ENCODE measurements around the gene CCDC194. TPM values are rescaled to one million over a fixed set of nuclear protein-coding genes. Genes with fewer than 3 reads are reported as not detected.
A peak's percentile ranks its signal among the peaks of the same experiment; 100 is the strongest.
"Not testable (repeated sequence)": the region's sequence is repeated elsewhere in the genome, so short reads cannot be mapped to it uniquely, and the experiment has no call there.

Gene CCDC194
- total RNA-seq, 1 experiment from 2014 or later, result 0.37 TPM

DNA sequence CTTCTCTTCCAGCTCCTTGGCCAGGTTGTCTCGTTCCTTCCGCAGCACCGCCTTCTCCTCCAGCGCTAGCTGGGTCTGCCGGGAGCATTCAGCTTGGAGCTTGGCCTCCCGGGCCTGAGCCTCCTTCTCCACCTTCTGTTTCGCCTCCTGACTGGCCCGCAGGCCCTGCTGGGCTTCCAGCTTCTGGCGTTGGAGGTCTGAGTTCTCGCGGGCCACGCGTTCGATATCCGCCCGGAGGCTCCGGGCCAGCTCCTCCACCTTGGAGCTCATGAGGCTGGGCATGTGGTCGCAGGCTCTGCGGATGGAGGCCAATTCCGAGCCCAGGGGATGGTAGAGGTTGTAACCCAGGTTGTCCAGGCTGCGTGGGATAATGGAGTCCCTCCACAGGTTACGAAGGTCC lies 28.6 kb downstream of the CCDC194 start:
- Mint-ChIP-seq H3K36me3 (no peaks in the 10 kb centered on the region), H3K4me1 (peaks cover 4% of the 10 kb centered on the region; the same call in 1 of the 2 replicates), H3K9me3 (no peaks in the 10 kb centered on the region), H3K4me3 (no peak overlapping the region), H3K27me3 (ENCODE audit: low read depth) (peaks cover 6% of the 10 kb centered on the region), H3K27ac (no peak overlapping the region)
- ChIA-PET CTCF (interaction anchor here (0.9 to 1.7 kb wide), 4 partner anchors 10 to 131 kb away, joined by 3 to 8 read pairs (median 4); no protein-coding TSS in a partner anchor), POLR2A (no interaction called here)
- no peak for ATAC-seq
- DNase-seq (ENCODE audit: low spot score), result no peak
- no peak for TF ChIP-seq OVOL2 (CRISPR knock-in tag; IDR thresholded peaks at IDR 0.05; ENCODE audit: borderline replicate concordance)

DNA sequence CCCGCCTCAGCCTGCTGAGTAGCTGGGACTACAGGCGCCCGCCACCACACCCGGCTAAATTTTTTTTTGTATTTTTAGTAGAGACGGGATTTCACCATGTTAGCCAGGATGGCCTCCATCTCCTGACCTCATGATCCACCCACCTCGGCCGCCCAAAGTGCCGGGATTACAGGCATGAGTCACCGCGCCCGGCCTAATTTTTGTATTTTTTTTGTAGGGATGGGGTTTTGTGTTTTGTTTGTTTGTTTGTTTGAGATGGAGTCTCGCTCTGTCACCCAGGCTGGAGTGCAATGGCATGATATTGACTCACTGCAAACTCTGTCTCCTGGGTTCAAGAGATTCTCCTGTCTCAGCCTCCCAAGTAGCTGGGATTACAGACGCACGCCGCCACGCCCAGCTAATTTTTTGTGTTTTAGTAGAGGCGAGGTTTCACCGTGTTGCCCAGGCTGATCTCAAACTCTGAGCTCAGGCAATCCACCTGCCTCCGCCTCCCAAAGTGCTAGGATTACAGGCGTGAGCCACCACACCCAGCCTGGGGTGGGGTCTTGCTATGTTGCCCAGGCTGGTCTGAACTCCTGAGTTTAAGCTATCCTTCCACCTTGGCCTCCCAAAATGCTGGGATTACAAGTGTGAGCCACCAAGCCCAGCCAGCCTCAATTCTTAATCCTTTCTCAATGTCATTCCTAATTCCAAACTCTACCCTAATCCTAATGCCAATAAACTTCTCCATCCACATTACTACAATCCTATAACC lies 30.0 kb downstream of the CCDC194 start:
- peak; percentile 52; the same call in 1 of the 2 replicates for TF ChIP-seq ZNF121 (CRISPR knock-in tag; IDR thresholded peaks at IDR 0.05)
- CTCF ChIA-PET, result interaction anchor here (0.7 to 1.0 kb wide), 2 partner anchors 17 to 36 kb away, joined by 3 read pairs; no protein-coding TSS in a partner anchor

DNA sequence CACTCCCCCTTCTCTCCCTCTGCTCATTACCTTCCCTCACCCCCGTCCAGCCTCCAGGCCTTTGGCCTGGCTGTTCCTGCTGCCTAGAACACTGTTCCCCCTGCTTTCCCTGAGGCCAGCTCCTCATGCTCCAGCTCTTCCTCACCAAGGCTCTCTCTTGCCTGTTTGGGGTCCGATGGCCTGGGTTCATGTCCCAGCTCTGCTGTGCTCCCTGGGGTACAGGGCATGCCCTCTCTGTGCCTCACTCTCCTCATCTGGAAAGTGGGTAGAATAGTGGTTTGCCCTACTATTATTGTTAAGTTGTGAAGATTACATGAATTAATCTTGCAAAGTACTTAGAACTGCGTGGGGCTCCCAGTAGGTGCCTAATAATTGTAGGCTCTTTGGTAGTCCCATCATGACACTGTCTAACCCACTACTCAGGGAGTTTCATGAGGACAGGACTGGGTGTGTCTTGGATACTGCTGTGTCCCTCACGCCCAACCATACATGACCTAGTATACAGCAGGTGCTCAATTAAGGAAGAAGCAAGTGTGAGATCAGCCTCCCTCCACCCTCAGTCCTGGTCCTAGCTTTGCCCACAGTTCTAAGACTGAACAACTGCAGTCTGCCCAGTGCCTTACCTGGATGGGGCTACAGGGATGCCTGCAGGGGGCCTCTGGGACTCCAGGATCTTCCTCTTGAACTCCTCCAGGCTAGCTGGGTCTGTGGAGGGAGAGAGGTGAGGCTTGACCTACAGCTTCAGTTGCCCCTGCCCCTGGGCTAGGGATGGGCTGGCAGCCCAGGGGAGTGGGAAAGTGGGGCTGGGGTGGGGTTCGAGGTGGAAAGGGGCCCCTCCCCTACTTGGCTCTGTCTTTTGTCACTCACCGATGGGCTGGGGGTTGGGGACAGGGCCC lies 33.8 kb downstream of the CCDC194 start:
- H3K4me1 Mint-ChIP-seq, result no peaks in the 10 kb centered on the region
- ATAC-seq, result no peak
- H3K4me3 Mint-ChIP-seq, result no peak overlapping the region
- no peak overlapping the region for H3K27ac Mint-ChIP-seq
- DNase-seq (ENCODE audit: low spot score), result no peak
- CTCF ChIA-PET, result interaction anchor here (0.7 to 3.2 kb wide), 2 partner anchors 26 to 29 kb away, joined by 5 to 12 read pairs; no protein-coding TSS in a partner anchor
- no peaks in the 10 kb centered on the region for H3K9me3 Mint-ChIP-seq
- POLR2A ChIA-PET, result no interaction called here
- peaks cover 5% of the 10 kb centered on the region for H3K27me3 Mint-ChIP-seq (ENCODE audit: low read depth)
- H3K36me3 Mint-ChIP-seq, result no peaks in the 10 kb centered on the region
- TF ChIP-seq CREM (CRISPR knock-in tag; IDR thresholded peaks at IDR 0.05), result no peak
- no peak for TF ChIP-seq FOXP1 (CRISPR knock-in tag; IDR thresholded peaks at IDR 0.05; ENCODE audit: borderline replicate concordance)
- TF ChIP-seq NFYB (CRISPR knock-in tag; conservative IDR thresholded peaks at IDR 0.05; ENCODE audit: low read depth), result no peak
- TF ChIP-seq CBFB (CRISPR knock-in tag; IDR thresholded peaks at IDR 0.05; ENCODE audit: low read depth), result no peak

More for the DNA sequence above, 30.0 kb downstream of the CCDC194 start:
- H3K9me3 Mint-ChIP-seq; H3K4me1 Mint-ChIP-seq; H3K27me3 Mint-ChIP-seq (ENCODE audit: low read depth); H3K4me3 Mint-ChIP-seq; H3K27ac Mint-ChIP-seq; H3K36me3 Mint-ChIP-seq; DNase-seq (ENCODE audit: low spot score); POLR2A ChIA-PET; ATAC-seq: not testable (repeated sequence)

DNA sequence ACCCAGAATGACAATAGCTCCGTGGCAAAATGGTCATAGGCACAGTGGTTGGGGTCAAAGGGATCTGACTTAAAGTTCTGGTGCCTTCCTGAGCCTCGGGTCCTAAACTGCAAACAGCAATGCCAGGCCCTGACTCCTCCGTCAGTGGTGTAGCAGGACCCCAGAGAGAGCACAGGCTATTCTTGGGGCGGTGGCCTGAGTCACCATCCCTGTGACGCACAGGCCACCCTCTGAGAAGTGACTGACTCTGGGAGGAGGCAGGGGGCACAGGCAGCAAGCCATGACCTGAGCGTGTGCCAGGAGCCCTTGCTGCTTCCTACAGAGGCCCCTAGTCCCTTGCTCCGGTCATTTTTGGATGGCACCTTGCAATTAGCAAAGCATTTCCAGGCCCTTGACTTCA lies 35.6 kb downstream of the CCDC194 start:
- Mint-ChIP-seq H3K4me3 (no peak overlapping the region), H3K4me1 (peaks cover 1% of the 10 kb centered on the region; the same call in 1 of the 2 replicates), H3K9me3 (no peaks in the 10 kb centered on the region), H3K27ac (no peak overlapping the region), H3K36me3 (no peaks in the 10 kb centered on the region), H3K27me3 (ENCODE audit: low read depth) (peaks cover 3% of the 10 kb centered on the region; the same call in 1 of the 2 replicates)
- no peak for ATAC-seq
- DNase-seq (ENCODE audit: low spot score), result no peak
- ChIA-PET POLR2A (interaction anchor here (1.3 kb wide), 1 partner anchor 9 kb away, joined by 3 read pairs; no protein-coding TSS in a partner anchor), CTCF (interaction anchor here (3.2 kb wide), 1 partner anchor 28 kb away, joined by 12 read pairs; no protein-coding TSS in a partner anchor)
- TF ChIP-seq, protein P1, sequence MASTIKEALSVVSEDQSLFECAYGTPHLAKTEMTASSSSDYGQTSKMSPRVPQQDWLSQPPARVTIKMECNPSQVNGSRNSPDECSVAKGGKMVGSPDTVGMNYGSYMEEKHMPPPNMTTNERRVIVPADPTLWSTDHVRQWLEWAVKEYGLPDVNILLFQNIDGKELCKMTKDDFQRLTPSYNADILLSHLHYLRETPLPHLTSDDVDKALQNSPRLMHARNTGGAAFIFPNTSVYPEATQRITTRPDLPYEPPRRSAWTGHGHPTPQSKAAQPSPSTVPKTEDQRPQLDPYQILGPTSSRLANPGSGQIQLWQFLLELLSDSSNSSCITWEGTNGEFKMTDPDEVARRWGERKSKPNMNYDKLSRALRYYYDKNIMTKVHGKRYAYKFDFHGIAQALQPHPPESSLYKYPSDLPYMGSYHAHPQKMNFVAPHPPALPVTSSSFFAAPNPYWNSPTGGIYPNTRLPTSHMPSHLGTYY (CRISPR knock-in tag; IDR thresholded peaks at IDR 0.05), result no peak
- TF ChIP-seq, protein P2, sequence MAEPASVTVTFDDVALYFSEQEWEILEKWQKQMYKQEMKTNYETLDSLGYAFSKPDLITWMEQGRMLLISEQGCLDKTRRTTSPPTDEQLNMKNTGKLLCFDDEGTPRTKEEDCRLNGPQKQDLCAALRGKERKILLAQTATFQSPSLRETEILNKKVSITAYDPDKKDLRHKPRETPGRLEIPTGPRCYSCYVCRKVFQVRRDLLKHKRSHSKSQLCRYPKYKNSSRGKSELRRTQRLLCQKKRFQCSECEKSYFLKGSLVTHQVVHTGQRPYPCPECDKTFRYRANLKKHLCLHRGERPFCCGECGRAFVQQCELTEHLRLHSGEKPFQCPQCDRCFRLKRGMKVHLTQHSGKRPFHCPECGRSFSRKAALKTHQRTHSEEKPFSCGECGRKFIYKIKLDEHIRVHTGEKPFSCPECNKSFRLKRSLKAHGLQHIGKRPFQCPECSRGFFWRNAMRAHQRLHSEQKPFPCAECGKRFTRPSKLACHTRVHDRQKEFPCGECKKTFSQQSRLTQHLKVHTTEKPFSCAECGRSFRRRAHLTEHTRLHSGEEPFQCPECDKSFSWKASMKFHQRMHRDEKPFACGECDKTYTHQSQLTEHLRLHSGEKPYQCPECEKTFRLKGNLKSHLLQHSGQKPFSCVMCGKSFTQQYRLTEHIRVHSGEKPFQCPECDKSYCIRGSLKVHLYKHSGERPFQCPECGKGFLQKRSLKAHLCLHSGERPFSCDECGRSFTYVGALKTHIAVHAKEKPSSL (CRISPR knock-in tag; conservative IDR thresholded peaks at IDR 0.05), result no peak
- TF ChIP-seq, protein P3, sequence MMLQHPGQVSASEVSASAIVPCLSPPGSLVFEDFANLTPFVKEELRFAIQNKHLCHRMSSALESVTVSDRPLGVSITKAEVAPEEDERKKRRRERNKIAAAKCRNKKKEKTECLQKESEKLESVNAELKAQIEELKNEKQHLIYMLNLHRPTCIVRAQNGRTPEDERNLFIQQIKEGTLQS (CRISPR knock-in tag; conservative IDR thresholded peaks at IDR 0.05), result no peak
- TF ChIP-seq SP1 (CRISPR knock-in tag; conservative IDR thresholded peaks at IDR 0.05) (no peak), ZNF396 (CRISPR knock-in tag; IDR thresholded peaks at IDR 0.05; ENCODE audit: borderline replicate concordance) (no peak), CREB1 (CRISPR knock-in tag; IDR thresholded peaks at IDR 0.05) (no peak), IRF2 (CRISPR knock-in tag; IDR thresholded peaks at IDR 0.05; ENCODE audit: borderline replicate concordance, low read depth) (no peak), SMAD4 (CRISPR knock-in tag; IDR thresholded peaks at IDR 0.05) (no peak), GTF2I (CRISPR knock-in tag; conservative IDR thresholded peaks at IDR 0.05) (no peak)
- TF ChIP-seq, protein P4, sequence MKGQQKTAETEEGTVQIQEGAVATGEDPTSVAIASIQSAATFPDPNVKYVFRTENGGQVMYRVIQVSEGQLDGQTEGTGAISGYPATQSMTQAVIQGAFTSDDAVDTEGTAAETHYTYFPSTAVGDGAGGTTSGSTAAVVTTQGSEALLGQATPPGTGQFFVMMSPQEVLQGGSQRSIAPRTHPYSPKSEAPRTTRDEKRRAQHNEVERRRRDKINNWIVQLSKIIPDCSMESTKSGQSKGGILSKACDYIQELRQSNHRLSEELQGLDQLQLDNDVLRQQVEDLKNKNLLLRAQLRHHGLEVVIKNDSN (CRISPR knock-in tag; IDR thresholded peaks at IDR 0.05), result no peak
- TF ChIP-seq, protein P5, sequence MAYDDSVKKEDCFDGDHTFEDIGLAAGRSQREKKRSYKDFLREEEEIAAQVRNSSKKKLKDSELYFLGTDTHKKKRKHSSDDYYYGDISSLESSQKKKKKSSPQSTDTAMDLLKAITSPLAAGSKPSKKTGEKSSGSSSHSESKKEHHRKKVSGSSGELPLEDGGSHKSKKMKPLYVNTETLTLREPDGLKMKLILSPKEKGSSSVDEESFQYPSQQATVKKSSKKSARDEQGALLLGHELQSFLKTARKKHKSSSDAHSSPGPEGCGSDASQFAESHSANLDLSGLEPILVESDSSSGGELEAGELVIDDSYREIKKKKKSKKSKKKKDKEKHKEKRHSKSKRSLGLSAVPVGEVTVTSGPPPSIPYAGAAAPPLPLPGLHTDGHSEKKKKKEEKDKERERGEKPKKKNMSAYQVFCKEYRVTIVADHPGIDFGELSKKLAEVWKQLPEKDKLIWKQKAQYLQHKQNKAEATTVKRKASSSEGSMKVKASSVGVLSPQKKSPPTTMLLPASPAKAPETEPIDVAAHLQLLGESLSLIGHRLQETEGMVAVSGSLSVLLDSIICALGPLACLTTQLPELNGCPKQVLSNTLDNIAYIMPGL (CRISPR knock-in tag; IDR thresholded peaks at IDR 0.05), result no peak
